BE2C (cell line): Measurements from ENCODE around the gene CADPS2.

ENCODE experiments used
- DNase-seq: peaks from one replicate; pipeline ENCODE4 v3.0.0-alpha.2; 2020
- H3K27me3 ChIP-seq: fragments of 250-450 bp; sonication (Bioruptor Pico); 2 replicates; pipeline ENCODE4 v1.5.1; 2020; ENCODE audit warnings: mild to moderate bottlenecking
- H3K36me3 ChIP-seq: fragments of 250-450 bp; sonication (Bioruptor Pico); 2 replicates; pipeline ENCODE4 v1.5.1; 2020; ENCODE audit warnings: mild to moderate bottlenecking
- H3K4me1 ChIP-seq: fragments of 250-450 bp; sonication (Bioruptor Pico); 2 replicates; pipeline ENCODE4 v1.5.1; 2020
- H3K4me3 ChIP-seq: 2 replicates; pipeline ENCODE4 v1.5.1; 2011; ENCODE audit warnings: low read depth, low read length
- H3K9me3 ChIP-seq: fragments of 250-450 bp; sonication (Bioruptor Pico); 2 replicates; pipeline ENCODE4 v1.5.1; 2020
- TF ChIP-seq, protein P1 (sequence below): IDR thresholded peaks from 2 replicates; pipeline ENCODE4 v1.5.1; 2012; ENCODE audit warnings: mild to moderate bottlenecking, low read depth, low read length

The CADPS2 gene

GRCh38 chr7:122457969-122458368, 428.3 kb downstream of the CADPS2 start:
- Histone ChIP-seq H3K27me3 (no peaks in the 10 kb centered on the region), H3K4me3 (no peak overlapping the region), H3K4me1 (no peaks in the 10 kb centered on the region), H3K36me3 (no peaks in the 10 kb centered on the region), H3K9me3 (no peaks in the 10 kb centered on the region)
- no peak for DNase-seq
- TF ChIP-seq, protein P1, sequence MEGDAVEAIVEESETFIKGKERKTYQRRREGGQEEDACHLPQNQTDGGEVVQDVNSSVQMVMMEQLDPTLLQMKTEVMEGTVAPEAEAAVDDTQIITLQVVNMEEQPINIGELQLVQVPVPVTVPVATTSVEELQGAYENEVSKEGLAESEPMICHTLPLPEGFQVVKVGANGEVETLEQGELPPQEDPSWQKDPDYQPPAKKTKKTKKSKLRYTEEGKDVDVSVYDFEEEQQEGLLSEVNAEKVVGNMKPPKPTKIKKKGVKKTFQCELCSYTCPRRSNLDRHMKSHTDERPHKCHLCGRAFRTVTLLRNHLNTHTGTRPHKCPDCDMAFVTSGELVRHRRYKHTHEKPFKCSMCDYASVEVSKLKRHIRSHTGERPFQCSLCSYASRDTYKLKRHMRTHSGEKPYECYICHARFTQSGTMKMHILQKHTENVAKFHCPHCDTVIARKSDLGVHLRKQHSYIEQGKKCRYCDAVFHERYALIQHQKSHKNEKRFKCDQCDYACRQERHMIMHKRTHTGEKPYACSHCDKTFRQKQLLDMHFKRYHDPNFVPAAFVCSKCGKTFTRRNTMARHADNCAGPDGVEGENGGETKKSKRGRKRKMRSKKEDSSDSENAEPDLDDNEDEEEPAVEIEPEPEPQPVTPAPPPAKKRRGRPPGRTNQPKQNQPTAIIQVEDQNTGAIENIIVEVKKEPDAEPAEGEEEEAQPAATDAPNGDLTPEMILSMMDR = no peak

GRCh38 chr7:122457325-122457724, 428.9 kb downstream of the CADPS2 start:
- no peaks in the 10 kb centered on the region for H3K9me3 ChIP-seq
- H3K4me1 ChIP-seq = no peaks in the 10 kb centered on the region
- H3K27me3 ChIP-seq = no peaks in the 10 kb centered on the region
- TF ChIP-seq, protein P1 = no peak
- no peaks in the 10 kb centered on the region for H3K36me3 ChIP-seq
- DNase-seq = no peak
- no peak overlapping the region for H3K4me3 ChIP-seq

GRCh38 chr7:122454776-122455507, 431.3 kb downstream of the CADPS2 start:
- no peak overlapping the region for H3K4me3 ChIP-seq
- DNase-seq = no peak
- H3K27me3 ChIP-seq = no peaks in the 10 kb centered on the region
- no peaks in the 10 kb centered on the region for H3K36me3 ChIP-seq
- H3K4me1 ChIP-seq = no peaks in the 10 kb centered on the region
- no peaks in the 10 kb centered on the region for H3K9me3 ChIP-seq
- TF ChIP-seq, protein P1 = no peak

DNA sequence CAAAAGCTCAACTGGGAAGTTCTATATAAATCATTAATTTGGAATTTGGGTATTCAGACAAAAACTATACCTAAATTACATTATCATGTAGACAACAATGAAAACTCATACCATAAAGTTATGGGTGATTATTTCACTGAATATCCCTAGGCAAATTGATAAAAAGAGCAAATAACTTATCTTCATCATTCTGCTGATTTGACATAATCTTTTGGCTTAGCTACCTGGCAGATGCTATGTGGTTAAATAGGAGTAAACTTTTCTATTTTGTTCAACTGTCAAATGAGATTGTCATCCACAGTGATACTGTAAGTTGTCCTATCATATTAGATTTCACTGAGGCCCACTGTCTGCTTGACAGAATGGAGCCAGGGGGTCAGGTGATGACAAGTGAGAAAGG, 432.8 kb downstream of the CADPS2 start:
- no peaks in the 10 kb centered on the region for H3K27me3 ChIP-seq
- no peaks in the 10 kb centered on the region for H3K9me3 ChIP-seq
- TF ChIP-seq, protein P1 = no peak
- H3K4me3 ChIP-seq = no peak overlapping the region
- H3K4me1 ChIP-seq = no peaks in the 10 kb centered on the region
- DNase-seq = no peak
- H3K36me3 ChIP-seq = no peaks in the 10 kb centered on the region

GRCh38 chr7:122448893-122449589, 437.2 kb downstream of the CADPS2 start:
- no peaks in the 10 kb centered on the region for H3K36me3 ChIP-seq
- no peaks in the 10 kb centered on the region for H3K9me3 ChIP-seq
- DNase-seq = no peak
- H3K4me1 ChIP-seq = no peaks in the 10 kb centered on the region
- no peak overlapping the region for H3K4me3 ChIP-seq
- H3K27me3 ChIP-seq = no peaks in the 10 kb centered on the region
- TF ChIP-seq, protein P1 = no peak

DNA sequence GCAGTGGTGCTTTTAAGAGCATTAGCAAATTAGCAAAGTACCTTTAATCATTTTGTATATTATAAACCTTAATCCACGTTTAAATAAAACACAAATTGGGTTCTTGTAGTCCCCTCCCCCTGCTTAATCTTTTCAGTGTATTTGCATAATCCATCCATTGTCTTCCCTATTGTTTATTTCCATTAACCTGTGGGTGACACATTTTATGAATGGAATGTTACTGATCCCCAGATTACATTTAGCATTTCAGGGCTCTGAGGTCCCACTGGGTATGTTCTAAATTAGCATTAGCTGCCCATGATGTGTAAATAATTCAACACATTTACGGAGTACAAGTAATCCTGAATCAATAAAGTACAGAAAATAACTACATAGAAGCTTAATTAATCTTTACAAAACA, 443.3 kb downstream of the CADPS2 start:
- TF ChIP-seq, protein P1 = no peak
- no peaks in the 10 kb centered on the region for H3K9me3 ChIP-seq
- DNase-seq = no peak
- no peak overlapping the region for H3K4me3 ChIP-seq
- H3K27me3 ChIP-seq = no peaks in the 10 kb centered on the region
- no peaks in the 10 kb centered on the region for H3K36me3 ChIP-seq
- no peaks in the 10 kb centered on the region for H3K4me1 ChIP-seq
